Erythroblast (primary cell): ENCODE measurements around the gene STOML1.

Experiments
- GATA1 ChIP-seq: IDR thresholded peaks from 2 replicates; pipeline ENCODE4 v1.6.1; 2011; ENCODE audit warnings: low read depth, mild to moderate bottlenecking, control low read depth, low read length, moderate library complexity
- POLR2A ChIP-seq: IDR thresholded peaks from 2 replicates; pipeline ENCODE4 v1.6.1; 2011; ENCODE audit warnings: mild to moderate bottlenecking, low read length

DNA sequence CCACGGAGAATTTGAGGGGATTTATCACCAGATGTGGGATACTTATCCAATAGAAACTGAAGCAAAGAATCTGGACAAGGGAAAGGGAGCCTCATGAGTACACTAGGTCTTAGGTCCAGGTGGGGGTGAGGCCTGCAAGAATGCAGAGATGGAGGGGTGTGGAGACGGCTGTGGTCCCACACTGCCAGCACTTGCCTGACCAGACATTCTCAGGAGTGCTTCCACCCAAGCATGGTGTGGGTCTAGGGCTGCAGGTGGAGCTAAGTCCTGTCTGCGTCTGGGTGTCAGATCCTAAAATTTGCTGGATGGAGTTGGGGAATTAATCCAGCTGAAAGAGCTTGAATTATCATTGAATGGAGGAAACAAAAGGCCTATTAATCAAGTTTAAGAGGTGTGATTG is 16.8 kb upstream of the STOML1 start:
- TF ChIP-seq POLR2A (no peak), GATA1 (no peak)
